Activated T-helper 1 cell treated with anti-CD3 and anti-CD28 coated beads, Interleukin-12 subunit alpha, Interleukin-12 subunit beta, Interleukin-2, Interleukin-4 antibody, amounts not matched to agents 30 ng/mL and 10 ng/mL and 1 ng/mL, durations not matched to agents 14 hours and 24 hours and 36 hours (primary cell): ENCODE data around the gene C4orf50. TPM values are rescaled to one million over a fixed set of nuclear protein-coding genes. Genes with fewer than 3 reads are reported as not detected.

Experiments used
- DNase-seq: peaks from one replicate; pipeline ENCODE4 v3.0.0; 2021; ENCODE audit warnings: low spot score
- H3K27ac Mint-ChIP-seq: one replicate; pipeline ENCODE4 v1.8.0; 2021; ENCODE audit warnings: mild to moderate bottlenecking, mixed read lengths
- H3K27me3 Mint-ChIP-seq: one replicate; pipeline ENCODE4 v1.8.0; 2022; ENCODE audit warnings: mild to moderate bottlenecking, moderate library complexity, mixed read lengths; ENCODE audit not compliant: insufficient read depth
- H3K36me3 Mint-ChIP-seq: one replicate; pipeline ENCODE4 v1.8.0; 2021; ENCODE audit warnings: low read depth, mixed read lengths
- H3K4me1 Mint-ChIP-seq: one replicate; pipeline ENCODE4 v1.8.0; 2021; ENCODE audit warnings: low read depth, mixed read lengths
- H3K4me3 Mint-ChIP-seq: one replicate; pipeline ENCODE4 v1.8.0; 2021; ENCODE audit warnings: mild to moderate bottlenecking, moderate library complexity, mixed read lengths
- H3K9me3 Mint-ChIP-seq: one replicate; pipeline ENCODE4 v1.8.0; 2021; ENCODE audit warnings: mixed read lengths
- intact Hi-C: fragments of 100-400 bp; cut with micrococcal nuclease; formaldehyde crosslinking; loops from one replicate; pipeline ENCODE4 v1.15.1; 2024
- total RNA-seq: library from RNA; stranded (reverse); gene quantifications from 2 replicates; pipeline ENCODE4 v1.2.3, GENCODE V29; 2022

The C4orf50 gene
- total RNA-seq, 1 donor from 2014 or later: 0.52 TPM

GRCh38 chr4:5963611-5964010 lies 54.6 kb downstream of the C4orf50 start:
- Mint-ChIP-seq H3K4me1 (no peaks in the 10 kb centered on the region), H3K4me3 (no peak overlapping the region), H3K36me3 (no peaks in the 10 kb centered on the region), H3K27ac (no peak overlapping the region), H3K27me3 (peaks cover 6% of the 10 kb centered on the region), H3K9me3 (no peaks in the 10 kb centered on the region)
- intact Hi-C loops: no loop called here
- DNase-seq: no peak

GRCh38 chr4:5962416-5962815 lies 55.8 kb downstream of the C4orf50 start:
- peaks cover 6% of the 10 kb centered on the region for H3K27me3 Mint-ChIP-seq
- no peaks in the 10 kb centered on the region for H3K36me3 Mint-ChIP-seq

DNA sequence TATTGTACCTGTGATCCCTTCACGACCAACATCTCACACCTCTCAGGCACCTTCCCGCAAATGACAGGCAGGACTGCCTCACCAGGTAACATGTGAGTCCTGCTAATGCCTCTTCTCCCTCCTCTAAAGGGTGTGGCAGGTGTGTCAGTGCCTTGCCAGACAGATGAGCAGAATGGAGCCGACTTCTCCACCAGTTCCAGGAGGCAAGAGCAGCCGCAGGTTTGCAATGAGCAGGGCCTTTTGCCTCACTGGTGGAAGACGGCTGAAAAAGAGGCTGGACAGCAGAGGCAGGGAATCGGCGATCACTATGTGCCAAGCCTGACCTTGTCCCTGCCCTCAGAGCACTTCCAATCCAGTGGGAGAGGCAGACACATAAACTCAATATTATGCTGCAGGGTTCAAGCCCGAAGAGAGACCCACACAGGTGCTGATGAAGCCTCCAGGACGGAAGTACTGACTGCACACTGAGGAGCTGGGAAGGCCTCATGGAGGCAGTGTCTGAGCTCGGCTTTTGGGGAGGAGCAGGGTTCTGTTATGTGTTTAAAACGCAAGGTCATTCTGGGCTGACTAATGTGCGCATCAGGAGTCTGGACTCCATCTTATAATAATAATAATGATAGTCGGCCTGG lies 57.9 kb downstream of the C4orf50 start:
- intact Hi-C loops: no loop called here
- Mint-ChIP-seq H3K9me3 (no peaks in the 10 kb centered on the region), H3K36me3 (no peaks in the 10 kb centered on the region), H3K27me3 (peaks cover 6% of the 10 kb centered on the region), H3K27ac (no peak overlapping the region), H3K4me1 (peaks cover 10% of the 10 kb centered on the region), H3K4me3 (no peak overlapping the region)
- no peak for DNase-seq

More at GRCh38 chr4:5962416-5962815, 55.8 kb downstream of the C4orf50 start:
- H3K4me1 Mint-ChIP-seq: no peaks in the 10 kb centered on the region
- H3K27ac Mint-ChIP-seq: no peak overlapping the region
- no peaks in the 10 kb centered on the region for H3K9me3 Mint-ChIP-seq
- no peak overlapping the region for H3K4me3 Mint-ChIP-seq
- intact Hi-C loops: no loop called here
- DNase-seq: no peak

DNA sequence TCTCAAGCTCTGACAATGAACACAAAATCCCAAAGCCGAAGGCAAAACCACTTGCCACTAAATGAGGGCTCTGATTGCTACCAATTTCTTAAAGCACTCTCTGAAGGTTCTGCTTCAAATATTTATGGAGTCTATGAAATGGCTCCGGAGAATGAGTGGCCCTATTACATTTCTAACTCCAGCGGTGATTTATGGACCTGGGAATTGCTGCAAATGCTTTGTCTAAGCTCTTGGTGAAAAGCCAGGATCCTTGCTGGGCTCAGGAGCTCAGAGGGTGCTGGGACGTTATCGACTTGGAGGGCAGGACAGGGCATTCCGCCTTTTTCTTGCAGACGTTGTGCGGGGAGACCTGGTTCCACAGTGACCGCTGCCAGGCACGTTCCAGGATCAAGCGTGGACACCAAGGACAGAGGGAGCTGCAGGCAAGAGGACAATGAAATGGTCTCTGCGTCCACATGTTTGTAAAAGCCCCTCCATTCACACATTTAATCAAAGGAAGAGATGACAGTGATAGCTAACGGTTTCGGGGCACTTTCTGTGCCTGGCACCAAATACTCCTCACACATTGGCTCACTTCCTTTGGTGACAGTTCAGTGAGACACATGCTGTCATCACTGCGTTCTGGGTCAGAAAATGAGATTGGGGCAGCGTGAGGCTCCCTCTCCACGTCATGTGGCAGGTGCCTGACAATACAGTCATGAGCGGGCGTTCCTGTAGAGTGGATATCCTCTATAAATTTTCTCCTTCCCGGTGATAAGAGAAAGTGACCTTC lies 58.8 kb downstream of the C4orf50 start:
- intact Hi-C loops: no loop called here
- Mint-ChIP-seq H3K27ac (no peak overlapping the region), H3K4me1 (peaks cover 11% of the 10 kb centered on the region), H3K27me3 (peaks cover 2% of the 10 kb centered on the region), H3K36me3 (no peaks in the 10 kb centered on the region), H3K9me3 (no peaks in the 10 kb centered on the region), H3K4me3 (no peak overlapping the region)
- DNase-seq: no peak

GRCh38 chr4:5958199-5958735 lies 60.0 kb downstream of the C4orf50 start:
- intact Hi-C loops: no loop called here
- H3K27ac Mint-ChIP-seq: no peak overlapping the region
- peaks cover 2% of the 10 kb centered on the region for H3K27me3 Mint-ChIP-seq
- H3K4me3 Mint-ChIP-seq: no peak overlapping the region
- no peak for DNase-seq
- H3K9me3 Mint-ChIP-seq: no peaks in the 10 kb centered on the region
- H3K36me3 Mint-ChIP-seq: no peaks in the 10 kb centered on the region
- peaks cover 11% of the 10 kb centered on the region for H3K4me1 Mint-ChIP-seq

GRCh38 chr4:5957076-5957475 lies 61.2 kb downstream of the C4orf50 start:
- H3K27ac Mint-ChIP-seq: no peak overlapping the region

GRCh38 chr4:5956285-5957021 lies 61.8 kb downstream of the C4orf50 start:
- intact Hi-C loops: no loop called here
- no peaks in the 10 kb centered on the region for H3K9me3 Mint-ChIP-seq
- no peak for DNase-seq

More at GRCh38 chr4:5957076-5957475, 61.2 kb downstream of the C4orf50 start:
- DNase-seq: no peak
- Mint-ChIP-seq H3K9me3 (no peaks in the 10 kb centered on the region), H3K4me1 (peaks cover 11% of the 10 kb centered on the region), H3K36me3 (no peaks in the 10 kb centered on the region), H3K27me3 (peaks cover 2% of the 10 kb centered on the region), H3K4me3 (no peak overlapping the region)
- intact Hi-C loops: no loop called here

DNA sequence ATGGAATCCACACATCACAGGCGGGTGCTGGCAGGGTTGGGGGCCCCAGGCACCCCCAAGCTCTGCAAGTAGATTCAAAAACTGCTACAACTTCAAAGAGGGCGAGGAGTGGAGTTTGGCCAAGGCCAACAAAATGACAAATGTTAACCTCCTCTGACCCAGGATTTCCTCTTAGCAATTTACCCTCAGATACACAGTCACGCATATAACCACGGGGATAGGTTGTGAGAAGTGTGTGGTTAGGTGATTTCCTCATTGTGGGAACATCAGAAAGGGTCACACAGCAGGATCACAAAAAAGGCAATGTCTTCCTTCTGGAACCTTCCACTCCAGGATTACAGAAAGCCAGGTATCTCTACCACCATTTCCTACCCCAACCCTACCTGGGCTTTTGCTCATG lies 62.4 kb downstream of the C4orf50 start:
- no peaks in the 10 kb centered on the region for H3K9me3 Mint-ChIP-seq
- no peak overlapping the region for H3K27ac Mint-ChIP-seq
- H3K36me3 Mint-ChIP-seq: no peaks in the 10 kb centered on the region

More at GRCh38 chr4:5956285-5957021, 61.8 kb downstream of the C4orf50 start:
- Mint-ChIP-seq H3K27me3 (peaks cover 2% of the 10 kb centered on the region), H3K4me1 (peaks cover 11% of the 10 kb centered on the region), H3K4me3 (no peak overlapping the region), H3K27ac (no peak overlapping the region), H3K36me3 (no peaks in the 10 kb centered on the region)

DNA sequence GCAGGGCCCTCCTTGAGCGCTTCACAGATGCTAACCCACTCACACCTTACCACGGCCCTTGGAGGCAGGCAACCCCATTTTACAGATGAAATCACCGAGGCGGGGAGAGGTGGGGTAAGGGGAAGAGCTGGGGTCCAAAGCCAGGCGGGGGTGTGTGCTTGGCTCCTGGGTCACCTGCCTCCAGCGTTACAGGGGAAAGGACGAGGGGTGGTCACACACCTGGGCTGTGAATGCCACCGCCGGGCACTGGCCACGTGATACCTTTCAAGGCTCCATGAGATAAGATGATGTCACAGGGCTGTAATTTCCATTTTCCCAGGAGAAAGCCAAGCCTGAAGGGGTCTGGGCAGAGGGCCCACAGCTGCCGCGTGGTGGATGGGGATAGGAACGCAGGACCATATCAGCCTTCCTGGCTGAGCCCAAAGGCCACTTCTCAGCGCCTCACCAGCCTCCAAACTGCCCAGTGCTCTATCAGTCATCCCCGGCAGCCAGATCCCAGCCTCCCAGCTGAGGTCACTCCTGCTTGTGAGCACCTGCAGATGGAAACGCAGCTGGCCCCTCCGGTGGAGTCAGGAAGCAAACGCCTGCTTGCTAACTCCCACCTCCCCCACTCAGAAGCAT lies 62.9 kb downstream of the C4orf50 start:
- Mint-ChIP-seq H3K27ac (no peak overlapping the region), H3K27me3 (peaks cover 2% of the 10 kb centered on the region), H3K4me3 (no peak overlapping the region), H3K9me3 (no peaks in the 10 kb centered on the region), H3K36me3 (no peaks in the 10 kb centered on the region), H3K4me1 (peaks cover 11% of the 10 kb centered on the region)
- no peak for DNase-seq
- intact Hi-C loops: no loop called here

More for the DNA sequence above, 62.4 kb downstream of the C4orf50 start:
- intact Hi-C loops: no loop called here
- peaks cover 2% of the 10 kb centered on the region for H3K27me3 Mint-ChIP-seq
- H3K4me3 Mint-ChIP-seq: no peak overlapping the region
- DNase-seq: no peak
- H3K4me1 Mint-ChIP-seq: peaks cover 11% of the 10 kb centered on the region

DNA sequence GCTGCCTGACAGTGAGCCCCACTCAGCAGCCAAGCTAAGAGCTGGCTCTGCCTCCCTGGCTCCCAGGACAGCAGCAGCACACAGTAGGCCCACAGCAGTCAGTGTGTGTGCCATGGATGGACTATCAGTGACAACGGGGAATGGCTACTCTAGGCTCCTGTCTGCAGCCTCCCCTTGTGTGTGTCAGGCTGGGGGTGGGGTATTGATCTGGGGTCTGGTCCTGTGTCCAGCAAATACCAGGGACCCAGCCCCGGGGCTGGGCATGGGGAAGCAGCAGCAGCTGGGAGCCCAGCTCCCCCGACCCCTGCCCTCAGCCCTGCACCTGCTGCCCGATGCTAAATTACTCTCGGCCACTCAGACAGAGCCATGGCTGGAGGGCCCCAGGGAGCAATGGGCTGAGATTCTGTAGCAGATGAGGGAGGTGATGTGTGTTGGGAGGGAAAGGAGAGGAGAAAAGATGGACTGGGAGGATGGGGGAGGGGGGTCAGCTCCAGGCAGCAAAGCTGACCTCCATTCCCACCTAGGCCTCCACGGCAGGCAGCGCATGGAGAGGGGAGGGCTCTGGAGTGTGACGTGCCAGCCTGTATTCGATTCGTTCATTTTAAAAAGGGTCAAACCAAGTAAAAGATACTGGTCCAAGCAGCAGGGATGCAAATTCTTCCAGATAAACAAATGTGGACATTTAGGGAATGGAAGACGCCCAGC lies 64.0 kb downstream of the C4orf50 start:
- Mint-ChIP-seq H3K27me3 (no peaks in the 10 kb centered on the region), H3K4me3 (no peak overlapping the region), H3K9me3 (no peaks in the 10 kb centered on the region), H3K36me3 (no peaks in the 10 kb centered on the region), H3K4me1 (peaks cover 11% of the 10 kb centered on the region), H3K27ac (no peak overlapping the region)
- intact Hi-C loops: no loop called here
- no peak for DNase-seq

DNA sequence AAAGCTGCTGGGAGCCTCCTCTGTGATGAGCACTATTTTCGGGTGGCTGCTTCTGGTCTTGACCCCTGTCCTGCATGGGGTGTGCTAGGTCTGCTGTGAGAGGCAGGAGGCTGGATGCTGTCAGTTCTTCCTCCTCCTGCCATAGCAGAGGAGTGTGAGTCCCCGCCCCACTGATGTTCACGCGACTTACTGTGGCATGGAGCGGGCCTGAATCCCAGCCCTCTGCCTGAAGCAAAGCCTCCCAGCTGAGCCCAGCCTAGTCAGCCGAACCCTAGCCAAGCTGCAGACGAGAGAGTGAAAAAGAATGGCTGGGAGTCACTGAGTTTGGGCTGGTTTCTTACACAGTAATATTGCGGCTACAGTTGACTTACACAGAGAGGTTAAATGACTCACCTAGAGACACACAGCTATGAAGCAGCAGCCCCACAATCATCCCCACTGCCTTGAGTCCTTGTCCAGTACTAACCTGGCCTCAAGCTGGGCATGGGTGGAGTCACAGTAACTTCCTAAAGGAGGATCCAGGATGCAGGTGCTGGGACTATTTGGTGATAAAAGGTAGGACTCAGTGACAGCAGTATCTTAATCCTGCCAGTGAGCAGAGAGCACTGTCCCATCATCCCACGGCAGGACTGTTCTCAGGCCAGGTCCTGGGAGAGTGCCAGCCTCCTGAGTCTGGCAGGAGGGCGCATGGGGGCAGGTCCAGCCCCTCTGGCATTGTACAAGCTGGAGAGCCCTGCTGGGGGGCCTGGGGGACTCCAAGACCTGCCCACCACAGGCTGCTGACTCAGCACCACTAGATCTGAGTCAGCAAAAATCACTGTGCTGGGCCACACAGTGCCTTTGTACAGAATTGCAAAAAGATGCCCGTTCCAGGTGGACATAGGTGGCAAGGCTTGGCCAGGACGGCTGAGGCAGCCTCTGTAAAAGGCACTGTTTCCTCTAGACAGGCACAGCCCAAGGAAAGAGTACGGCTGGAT lies 65.0 kb downstream of the C4orf50 start:
- H3K4me3 Mint-ChIP-seq: no peak overlapping the region
- no peaks in the 10 kb centered on the region for H3K27me3 Mint-ChIP-seq
- no peak for DNase-seq
- intact Hi-C loops: no loop called here
- no peaks in the 10 kb centered on the region for H3K36me3 Mint-ChIP-seq
- H3K4me1 Mint-ChIP-seq: peaks cover 11% of the 10 kb centered on the region
- H3K9me3 Mint-ChIP-seq: no peaks in the 10 kb centered on the region
- no peak overlapping the region for H3K27ac Mint-ChIP-seq
